HCT116 (cell line): ENCODE measurements around the gene PRORP. TPM values are rescaled to one million over a fixed set of nuclear protein-coding genes. Genes with fewer than 3 reads are reported as not detected.

Experiments
- ATAC-seq: fragments of 200-7000 bp; cut with Tn5 transposase; 2 replicates; pipeline ENCODE4 v1.9.1; 2020; ENCODE audit warnings: mild to moderate bottlenecking, moderate library complexity
- BruUV-seq: library from RNA; stranded (reverse); fragments of 400-500 nt; replicated peaks from 2 replicates; lab custom pipeline; 2021; lab: Mats Ljungman, UMichigan
- CTCF ChIA-PET: fragments of 300-600 bp; sonication (Branson Sonifier 250); formaldehyde crosslinking; loops from one replicate; lab custom pipeline; 2021; ENCODE audit warnings: antibody characterized with exemption; lab: Charles Lee
- POLR2A ChIA-PET: fragments of 300-600, 350-600 bp; sonication (Branson Sonifier 250); formaldehyde crosslinking; loops from one replicate; lab custom pipeline; 2021; ENCODE audit warnings: antibody characterized with exemption; lab: Charles Lee
- RAD21 ChIA-PET, 2 experiments: fragments of 300-600 bp; sonication (Branson Sonifier 250); formaldehyde crosslinking; loops; one replicate each; lab custom pipeline; 2023; ENCODE audit warnings: low total read pairs in 2 of 2; ENCODE audit not compliant: uncharacterized antibody in 2 of 2, unreplicated experiment in 2 of 2, low non-redundant PET in 1 of 2; lab: Charles Lee
- DNase-seq: peaks from one replicate; pipeline ENCODE4 v3.0.0-alpha.2; 2010; ENCODE audit warnings: low read depth, low spot score
- H2AFZ ChIP-seq: fragments of 200-600 bp; shearing (Covaris generic), sonication (generic); 2 replicates; pipeline ENCODE4 v1.6.1; 2017; ENCODE audit warnings: low read depth, mixed run types, mixed read lengths, antibody characterized with exemption, low read length; ENCODE audit not compliant: poor library complexity, severe bottlenecking
- H3K27ac ChIP-seq: 2 replicates; pipeline ENCODE4 v1.5.1; 2012; ENCODE audit warnings: low read depth, low read length
- H3K27me3 ChIP-seq: fragments of 200-600 bp; sonication (generic); 2 replicates; pipeline ENCODE4 v1.6.1; 2016; ENCODE audit warnings: mixed run types, low read length, mixed read lengths; ENCODE audit not compliant: insufficient read depth
- H3K36me3 ChIP-seq, 2 experiments: fragments of 200-500 bp in 1 of 2; fragments of 200-600 bp in 1 of 2; sonication (Bioruptor generic) in 1 of 2; sonication (generic) in 1 of 2; 2 replicates each; pipeline versions ENCODE4 v1.5.1 to v1.6.1; 2014 to 2016; ENCODE audit warnings: low read length in 2 of 2, inconsistent platforms in 1 of 2, mixed read lengths in 1 of 2, mixed run types in 1 of 2; ENCODE audit not compliant: insufficient read depth in 2 of 2, control insufficient read depth in 1 of 2
- H3K4me1 ChIP-seq, 2 experiments: fragments of 200-600 bp in 1 of 2; sonication (generic) in 1 of 2; 2 replicates each; pipeline versions ENCODE4 v1.5.1 to v1.6.1; 2012 to 2017; ENCODE audit warnings: low read length in 2 of 2, inconsistent platforms in 1 of 2, mild to moderate bottlenecking in 1 of 2, mixed read lengths in 1 of 2, mixed run types in 1 of 2, moderate library complexity in 1 of 2; ENCODE audit not compliant: insufficient read depth in 2 of 2, control insufficient read depth in 1 of 2
- H3K4me2 ChIP-seq: fragments of 200-600 bp; sonication (generic); 2 replicates; pipeline ENCODE4 v1.6.1; 2017; ENCODE audit warnings: mixed run types, low read length, mixed read lengths
- H3K4me3 ChIP-seq, 2 experiments: fragments of 200-600 bp in 1 of 2; sonication (generic) in 1 of 2; replicated peaks in 1 of 2; 2 replicates each; pipeline ENCODE4 v1.5.1; 2011 to 2016; ENCODE audit warnings: low read length in 2 of 2, control low read depth in 1 of 2, low read depth in 1 of 2, mild to moderate bottlenecking in 1 of 2, mixed read lengths in 1 of 2, mixed run types in 1 of 2
- H3K79me2 ChIP-seq: fragments of 200-600 bp; sonication (generic); 2 replicates; pipeline ENCODE4 v1.6.1; 2017; ENCODE audit warnings: mild to moderate bottlenecking, mixed run types, low read length, moderate library complexity, mixed read lengths; ENCODE audit not compliant: insufficient read depth
- H3K9ac ChIP-seq: fragments of 200-600 bp; sonication (generic); 2 replicates; pipeline ENCODE4 v1.6.1; 2016; ENCODE audit warnings: low read length, mixed read lengths
- H3K9me2 ChIP-seq: fragments of 200-600 bp; sonication (generic), shearing (Covaris generic); 2 replicates; pipeline ENCODE4 v1.6.1; 2017; ENCODE audit warnings: mixed run types, mild to moderate bottlenecking, moderate library complexity; ENCODE audit not compliant: insufficient read depth
- H3K9me3 ChIP-seq, 2 experiments: fragments of 200-500 bp in 1 of 2; fragments of 200-600 bp in 1 of 2; sonication (Bioruptor generic) in 1 of 2; sonication (generic) in 1 of 2; 2 replicates each; pipeline ENCODE4 v1.6.1; 2014 to 2017; ENCODE audit warnings: low read length in 2 of 2, mixed read lengths in 2 of 2, inconsistent platforms in 1 of 2, low read depth in 1 of 2, mild to moderate bottlenecking in 1 of 2, mixed run types in 1 of 2, moderate library complexity in 1 of 2; ENCODE audit not compliant: control insufficient read depth in 1 of 2, insufficient read depth in 1 of 2
- H4K20me1 ChIP-seq: fragments of 200-600 bp; sonication (generic), shearing (Covaris generic); 2 replicates; pipeline ENCODE4 v1.6.1; 2017; ENCODE audit warnings: mixed run types, mild to moderate bottlenecking, moderate library complexity; ENCODE audit not compliant: insufficient read depth
- ATF3 ChIP-seq: IDR thresholded peaks from 2 replicates; pipeline ENCODE4 v1.6.1; 2012
- CEBPB ChIP-seq: IDR thresholded peaks from 2 replicates; pipeline ENCODE4 v1.6.1; 2012; ENCODE audit warnings: low read depth
- CTCF ChIP-seq, 3 experiments: fragments of 200-600 bp in 1 of 3; sonication (generic) in 1 of 3; IDR thresholded peaks in 2 of 3; conservative IDR thresholded peaks in 1 of 3; 2 replicates each; pipeline ENCODE4 v1.5.1; 2012 to 2017; ENCODE audit warnings: low read depth in 2 of 3, low read length in 2 of 3, antibody characterized with exemption in 1 of 3, borderline replicate concordance in 1 of 3, control low read depth in 1 of 3, mild to moderate bottlenecking in 1 of 3, mixed read lengths in 1 of 3, mixed run types in 1 of 3, moderate library complexity in 1 of 3; ENCODE audit not compliant: insufficient read depth in 1 of 3
- ELF1 ChIP-seq: IDR thresholded peaks from 2 replicates; pipeline ENCODE4 v1.6.1; 2012; ENCODE audit warnings: low read depth, borderline replicate concordance
- EZH2 ChIP-seq: fragments of 200-600 bp; sonication (generic); IDR thresholded peaks from 2 replicates; pipeline ENCODE4 v1.6.1; 2017; ENCODE audit warnings: antibody characterized with exemption, mixed run types
- EZH2phosphoT487 ChIP-seq: fragments of 200-600 bp; IDR thresholded peaks from 2 replicates; pipeline ENCODE4 v1.6.1; 2018; ENCODE audit warnings: antibody characterized with exemption, borderline replicate concordance
- FOSL1 ChIP-seq: IDR thresholded peaks from 2 replicates; pipeline ENCODE4 v1.6.1; 2012; ENCODE audit warnings: low read depth
- JUND ChIP-seq: IDR thresholded peaks from 2 replicates; pipeline ENCODE4 v1.6.1; 2012
- MAX ChIP-seq: IDR thresholded peaks from 2 replicates; pipeline ENCODE4 v1.6.1; 2012
- POLR2A ChIP-seq: IDR thresholded peaks from 2 replicates; pipeline ENCODE4 v1.7.0; 2011; ENCODE audit warnings: borderline replicate concordance; ENCODE audit not compliant: insufficient read depth, insufficient read length; ENCODE audit errors: extremely low read depth
- POLR2AphosphoS5 ChIP-seq: IDR thresholded peaks from 2 replicates; pipeline ENCODE4 v1.6.1; 2011; ENCODE audit warnings: mild to moderate bottlenecking, low read depth, low read length, moderate library complexity
- RAD21 ChIP-seq: IDR thresholded peaks from 2 replicates; pipeline ENCODE4 v1.6.1; 2012; ENCODE audit warnings: low read depth, mild to moderate bottlenecking
- REST ChIP-seq: IDR thresholded peaks from 2 replicates; pipeline ENCODE4 v1.6.1; 2012; ENCODE audit warnings: low read depth
- SIN3A ChIP-seq: IDR thresholded peaks from 2 replicates; pipeline ENCODE4 v1.6.1; 2012; ENCODE audit warnings: low read depth
- SP1 ChIP-seq: IDR thresholded peaks from 2 replicates; pipeline ENCODE4 v1.6.1; 2012; ENCODE audit warnings: low read depth
- SRF ChIP-seq: IDR thresholded peaks from 2 replicates; pipeline ENCODE4 v1.6.1; 2012; ENCODE audit warnings: low read depth
- TCF7L2 ChIP-seq: IDR thresholded peaks from 2 replicates; pipeline ENCODE4 v1.7.0; 2011; ENCODE audit warnings: borderline replicate concordance, inconsistent platforms; ENCODE audit not compliant: insufficient read depth, insufficient read length; ENCODE audit errors: extremely low read depth
- YY1 ChIP-seq: IDR thresholded peaks from 2 replicates; pipeline ENCODE4 v1.6.1; 2011; ENCODE audit warnings: low read length, low read depth, moderate library complexity, mild to moderate bottlenecking; ENCODE audit not compliant: insufficient replicate concordance; ENCODE audit errors: extremely low read depth
- ZFX ChIP-seq: fragments of 450-650 bp; IDR thresholded peaks from 2 replicates; pipeline ENCODE4 v1.6.1; 2017
- ZNF274 ChIP-seq: fragments of 200-500 bp; sonication (Bioruptor generic); IDR thresholded peaks from 2 replicates; pipeline ENCODE4 v1.6.1; 2014; ENCODE audit warnings: mild to moderate bottlenecking, low read depth, low read length, inconsistent platforms
- intact Hi-C: fragments of 100-400 bp; cut with micrococcal nuclease; formaldehyde crosslinking; loops from 2 replicates; pipeline ENCODE4 v1.10.0; 2022
- total RNA-seq: library from RNA; stranded (reverse); gene quantifications from one replicate; pipeline ENCODE4 v1.2.1, GENCODE V29; 2021; ENCODE audit not compliant: unreplicated experiment

The PRORP gene
- total RNA-seq, 1 experiment from 2014 or later = 28.0 TPM

GRCh38 chr14:35167496-35167895 is 45.1 kb downstream of the PRORP start:
- no TSS peak for BruUV-seq

More at GRCh38 chr14:35167496-35167895, 45.1 kb downstream of the PRORP start:
- no peak overlapping the region for H2AFZ ChIP-seq
- ChIA-PET CTCF (no interaction called here), RAD21 (no interaction called here), POLR2A (no interaction called here)
- H3K27me3 ChIP-seq = no peaks in the 10 kb centered on the region
- H3K4me2 ChIP-seq = no peak overlapping the region
- no peaks in the 10 kb centered on the region for H3K36me3 ChIP-seq
- no peak for ATAC-seq
- H3K79me2 ChIP-seq = peaks cover 4% of the 10 kb centered on the region; the same call in 1 of the 2 replicates
- no peaks in the 10 kb centered on the region for H3K4me1 ChIP-seq
- TF ChIP-seq REST (no peak), MAX (no peak), FOSL1 (no peak), SRF (no peak), RAD21 (no peak), EZH2phosphoT487 (no peak), JUND (no peak), POLR2A (no peak), ATF3 (no peak), YY1 (no peak), SP1 (no peak), TCF7L2 (no peak), ZNF274 (no peak), CTCF (IDR thresholded peaks at IDR 0.05 in 2 of 3, conservative IDR thresholded peaks at IDR 0.05 in 1 of 3; ENCODE audit: borderline replicate concordance in 1 of 3, insufficient read depth in 1 of 3, low read depth in 2 of 3, low read length in 2 of 3) (no peak), POLR2AphosphoS5 (no peak), EZH2 (no peak), ELF1 (no peak), ZFX (no peak), SIN3A (no peak), CEBPB (no peak)
- no peak overlapping the region for H3K4me3 ChIP-seq
- no peaks in the 10 kb centered on the region for H3K9me3 ChIP-seq
- H4K20me1 ChIP-seq = no peaks in the 10 kb centered on the region
- DNase-seq = no peak
- no peak overlapping the region for H3K27ac ChIP-seq
- H3K9ac ChIP-seq = no peak overlapping the region
- no peaks in the 10 kb centered on the region for H3K9me2 ChIP-seq
- intact Hi-C loops = no loop called here
